ENCODE data around the gene CHD9NB. TPM values are rescaled to one million over a fixed set of nuclear protein-coding genes. Genes with fewer than 3 reads are reported as not detected.

Gene CHD9NB
- total and polyA plus RNA-seq, 4 donors: 2.5 to 25.7 (median 2.9) TPM

GRCh38 chr16:53007095-53007494 is 45.6 kb downstream of the CHD9NB start:
- no peaks in the 10 kb centered on the region for H3K27me3 ChIP-seq (ENCODE audit: control insufficient read depth, insufficient read depth, low read length)
- WGBS (ENCODE audit: insufficient coverage): 100% methylated on average over 1 of the region's 1 CpG

DNA sequence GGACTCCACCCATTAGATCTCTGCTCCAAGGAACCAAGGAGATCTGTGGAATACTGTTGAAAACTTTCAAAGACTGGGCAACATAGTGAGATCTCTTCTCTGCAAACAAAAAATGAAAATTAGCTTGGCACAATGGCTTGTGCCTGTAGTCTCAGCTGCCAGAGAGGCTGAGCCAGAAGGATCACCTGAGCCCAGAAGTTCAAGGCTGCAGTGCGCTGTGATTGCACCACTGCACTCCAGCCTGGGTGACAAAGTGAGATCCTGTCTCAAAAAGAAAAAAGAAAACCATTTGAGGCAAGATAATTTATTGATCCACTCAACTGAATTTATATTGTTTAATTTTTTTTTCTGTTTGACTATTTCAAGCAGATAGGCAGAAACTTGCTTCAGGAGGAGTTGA is 54.8 kb downstream of the CHD9NB start:
- no peaks in the 10 kb centered on the region for H3K9me3 ChIP-seq (ENCODE audit: control insufficient read depth, insufficient read depth, low read length)
- no peak overlapping the region for H3K4me3 ChIP-seq (ENCODE audit: low read depth, low read length)
- no peak for DNase-seq (ENCODE audit: low read depth in 4 of 6, low spot score in 6 of 6)
- no peaks in the 10 kb centered on the region for H3K27me3 ChIP-seq (ENCODE audit: control insufficient read depth, insufficient read depth, low read length)
- WGBS (ENCODE audit: insufficient coverage): 100% methylated on average over 1 of the region's 1 CpG
- no peaks in the 10 kb centered on the region for H3K36me3 ChIP-seq (ENCODE audit: control insufficient read depth, insufficient read depth, low read length)
- H3K4me1 ChIP-seq (ENCODE audit: control insufficient read depth, insufficient read depth, low read length): no peaks in the 10 kb centered on the region
- no peak overlapping the region for H3K27ac ChIP-seq (ENCODE audit: low read depth, low read length)

More at GRCh38 chr16:53007095-53007494, 45.6 kb downstream of the CHD9NB start:
- Histone ChIP-seq H3K4me1 (ENCODE audit: control insufficient read depth, insufficient read depth, low read length) (no peaks in the 10 kb centered on the region), H3K4me3 (ENCODE audit: low read depth, low read length) (no peak overlapping the region), H3K27ac (ENCODE audit: low read depth, low read length) (no peak overlapping the region), H3K36me3 (ENCODE audit: control insufficient read depth, insufficient read depth, low read length) (no peaks in the 10 kb centered on the region), H3K9me3 (ENCODE audit: control insufficient read depth, insufficient read depth, low read length) (peaks cover 1% of the 10 kb centered on the region)
- DNase-seq (ENCODE audit: low read depth in 4 of 6, low spot score in 6 of 6): no peak

DNA sequence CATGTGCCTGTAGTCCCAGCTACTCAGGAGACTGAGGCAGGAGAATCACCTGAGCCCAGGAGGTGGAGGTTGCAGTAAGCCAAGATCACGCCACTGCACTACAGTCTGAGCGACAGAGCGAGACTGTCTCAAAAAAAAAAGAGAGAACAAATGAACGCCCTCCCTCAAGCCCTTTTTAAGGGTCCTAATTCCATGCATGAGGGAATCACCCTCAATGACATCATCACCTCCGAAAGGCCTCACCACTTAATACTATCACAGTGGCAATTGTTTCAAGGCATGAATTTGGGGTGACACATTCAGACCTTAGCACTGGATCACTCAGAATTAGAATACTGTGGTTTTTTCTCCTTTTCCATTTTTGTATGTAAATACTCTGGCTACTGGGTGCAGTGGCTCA is 57.8 kb downstream of the CHD9NB start:
- Histone ChIP-seq H3K27me3 (ENCODE audit: control insufficient read depth, insufficient read depth, low read length) (no peaks in the 10 kb centered on the region), H3K4me1 (ENCODE audit: control insufficient read depth, insufficient read depth, low read length) (no peaks in the 10 kb centered on the region), H3K4me3 (ENCODE audit: low read depth, low read length) (no peak overlapping the region), H3K36me3 (ENCODE audit: control insufficient read depth, insufficient read depth, low read length) (no peaks in the 10 kb centered on the region), H3K9me3 (ENCODE audit: control insufficient read depth, insufficient read depth, low read length) (no peaks in the 10 kb centered on the region), H3K27ac (ENCODE audit: low read depth, low read length) (no peak overlapping the region)
- WGBS (ENCODE audit: insufficient coverage): 89% methylated on average over 3 of the region's 5 CpGs
- DNase-seq (ENCODE audit: low read depth in 4 of 6, low spot score in 6 of 6): no peak

DNA sequence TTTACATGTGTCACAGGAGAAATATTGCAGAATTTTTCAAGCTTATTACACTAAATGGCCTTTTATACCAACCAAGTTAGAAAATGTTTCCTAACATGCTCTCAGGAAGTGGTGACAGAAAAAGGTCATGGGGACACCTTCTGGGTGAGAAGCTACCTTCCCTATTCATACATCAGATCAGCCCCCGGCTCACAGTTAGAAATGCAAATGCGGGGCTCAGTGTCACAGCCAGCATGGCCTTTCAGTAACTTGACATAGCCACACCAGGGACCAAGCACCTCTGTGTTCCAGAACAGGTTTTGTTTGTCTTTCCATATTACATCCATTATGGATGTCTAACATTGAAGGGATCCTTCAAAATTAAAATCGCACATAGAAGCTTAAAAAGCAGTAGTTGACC is 59.5 kb downstream of the CHD9NB start:
- H3K9me3 ChIP-seq (ENCODE audit: control insufficient read depth, insufficient read depth, low read length): no peaks in the 10 kb centered on the region
- no peak overlapping the region for H3K27ac ChIP-seq (ENCODE audit: low read depth, low read length)
- no peak overlapping the region for H3K4me3 ChIP-seq (ENCODE audit: low read depth, low read length)
- no peaks in the 10 kb centered on the region for H3K27me3 ChIP-seq (ENCODE audit: control insufficient read depth, insufficient read depth, low read length)
- no peaks in the 10 kb centered on the region for H3K36me3 ChIP-seq (ENCODE audit: control insufficient read depth, insufficient read depth, low read length)
- H3K4me1 ChIP-seq (ENCODE audit: control insufficient read depth, insufficient read depth, low read length): no peaks in the 10 kb centered on the region
- 57% methylated on average over 2 of the region's 3 CpGs for WGBS (ENCODE audit: insufficient coverage)
- DNase-seq (ENCODE audit: low read depth in 4 of 6, low spot score in 6 of 6): no peak

GRCh38 chr16:52991572-52991971 is 61.1 kb downstream of the CHD9NB start:
- no peaks in the 10 kb centered on the region for H3K36me3 ChIP-seq (ENCODE audit: control insufficient read depth, insufficient read depth, low read length)
- WGBS (ENCODE audit: insufficient coverage): no CpG with 5 or more reads among the region's 1 CpG

More at GRCh38 chr16:52991572-52991971, 61.1 kb downstream of the CHD9NB start:
- no peaks in the 10 kb centered on the region for H3K4me1 ChIP-seq (ENCODE audit: control insufficient read depth, insufficient read depth, low read length)
- no peak for DNase-seq (ENCODE audit: low read depth in 4 of 6, low spot score in 6 of 6)
- no peaks in the 10 kb centered on the region for H3K9me3 ChIP-seq (ENCODE audit: control insufficient read depth, insufficient read depth, low read length)
- no peak overlapping the region for H3K27ac ChIP-seq (ENCODE audit: low read depth, low read length)
- no peaks in the 10 kb centered on the region for H3K27me3 ChIP-seq (ENCODE audit: control insufficient read depth, insufficient read depth, low read length)
- H3K4me3 ChIP-seq (ENCODE audit: low read depth, low read length): no peak overlapping the region

Other genes with a start within 250 kb of the CHD9NB start
- 100 to 1,000 TPM; 118 to 140 TPM for gene CHD9, start 2.1 kb upstream of the CHD9NB start, total RNA-seq
- 10 to 100 TPM; 32.2 to 47.3 TPM for gene CHD9, start 2.1 kb upstream of the CHD9NB start, polyA plus RNA-seq (ENCODE audit: insufficient read length in 2 of 2)